NCI-H1417 treated with DMSO at 0.1 percent for 48 hours (cell line): Measurements from ENCODE around the gene VTCN1.
"Not testable (repeated sequence)": the region's sequence is repeated elsewhere in the genome, so short reads cannot be mapped to it uniquely, and the experiment has no call there.

ENCODE experiments used
- DNase-seq: peaks from one replicate; lab custom pipeline; 2025; lab: John Stamatoyannopoulos, UW

The VTCN1 gene

GRCh38 chr1:117123274-117123673 is 87.5 kb downstream of the VTCN1 start:
- no peak for DNase-seq

GRCh38 chr1:117122330-117123025 is 88.2 kb downstream of the VTCN1 start:
- DNase-seq, result no peak

- no peak for DNase-seq
Measured at GRCh38 chr1:117121589-117122329, 89.0 kb downstream of the VTCN1 start, which contains the start of gene TRIM45. Gene TRIM45, minus strand, starts transcription at chr1:117121749. Its CDS starts 548 bp downstream, at chr1:117121201.

GRCh38 chr1:117120774-117121588 is 89.7 kb downstream of the VTCN1 start:
- no peak for DNase-seq

GRCh38 chr1:117119144-117119543 is 91.6 kb downstream of the VTCN1 start:
- DNase-seq, result not testable (repeated sequence)

GRCh38 chr1:117118137-117118536 is 92.6 kb downstream of the VTCN1 start:
- no peak for DNase-seq

- DNase-seq, result no peak
Measured at GRCh38 chr1:117117697-117118096, 93.0 kb downstream of the VTCN1 start.

GRCh38 chr1:117116784-117117130 is 94.0 kb downstream of the VTCN1 start:
- no peak for DNase-seq

- DNase-seq, result no peak
Measured at GRCh38 chr1:117116090-117116783, 94.5 kb downstream of the VTCN1 start.

- DNase-seq, result no peak
Measured at GRCh38 chr1:117114877-117115276, 95.8 kb downstream of the VTCN1 start.

GRCh38 chr1:117113199-117113598 is 97.5 kb downstream of the VTCN1 start:
- DNase-seq, result no peak

GRCh38 chr1:117112047-117112717 is 98.5 kb downstream of the VTCN1 start:
- DNase-seq, result no peak

- no peak for DNase-seq
Measured at GRCh38 chr1:117110774-117111173, 100.0 kb downstream of the VTCN1 start.

GRCh38 chr1:117107364-117107763 is 103.4 kb downstream of the VTCN1 start:
- DNase-seq, result no peak

GRCh38 chr1:117106478-117106877 is 104.2 kb downstream of the VTCN1 start:
- no peak for DNase-seq

- no peak for DNase-seq
Measured at GRCh38 chr1:117105722-117106121, 105.0 kb downstream of the VTCN1 start.

- DNase-seq, result no peak
Measured at GRCh38 chr1:117104986-117105385, 105.7 kb downstream of the VTCN1 start.

GRCh38 chr1:117101858-117102257 is 108.9 kb downstream of the VTCN1 start:
- DNase-seq, result not testable (repeated sequence)

- DNase-seq, result no peak
Measured at GRCh38 chr1:117101334-117101733, 109.4 kb downstream of the VTCN1 start.

GRCh38 chr1:117098287-117098890 is 112.3 kb downstream of the VTCN1 start:
- no peak for DNase-seq

- no peak for DNase-seq
Measured at GRCh38 chr1:117097443-117097842, 113.3 kb downstream of the VTCN1 start.
